SKM-1 (cell line): ENCODE data around the gene LTA4H.

Experiments
- DNase-seq: peaks from one replicate; lab custom pipeline; 2025; ENCODE audit not compliant: unreplicated experiment; lab: John Stamatoyannopoulos, UW

LTA4H gene

GRCh38 chr12:95960241-95960640 lies 75.1 kb downstream of the LTA4H start:
- DNase-seq = no peak

DNA sequence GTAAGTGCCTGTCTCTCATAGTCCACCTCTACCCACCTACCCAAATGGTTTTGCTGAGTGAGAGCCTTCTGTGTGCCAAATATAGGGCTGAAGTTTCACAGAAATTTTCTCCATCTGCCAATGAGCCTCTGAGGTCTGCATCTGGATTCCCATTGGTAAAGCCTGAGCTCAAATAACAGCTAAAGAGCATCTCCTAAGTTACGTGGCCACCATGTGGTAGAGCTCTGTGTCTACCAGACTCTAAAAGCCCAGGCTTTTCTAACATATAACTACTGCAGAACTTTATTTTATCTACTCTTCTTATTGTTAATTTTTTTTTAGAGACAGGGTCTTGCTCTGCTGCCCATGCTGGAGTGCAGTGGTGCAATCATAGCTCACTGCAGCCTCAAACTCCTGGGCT lies 76.3 kb downstream of the LTA4H start:
- DNase-seq = no peak

GRCh38 chr12:95956557-95957145 lies 78.7 kb downstream of the LTA4H start:
- no peak for DNase-seq

DNA sequence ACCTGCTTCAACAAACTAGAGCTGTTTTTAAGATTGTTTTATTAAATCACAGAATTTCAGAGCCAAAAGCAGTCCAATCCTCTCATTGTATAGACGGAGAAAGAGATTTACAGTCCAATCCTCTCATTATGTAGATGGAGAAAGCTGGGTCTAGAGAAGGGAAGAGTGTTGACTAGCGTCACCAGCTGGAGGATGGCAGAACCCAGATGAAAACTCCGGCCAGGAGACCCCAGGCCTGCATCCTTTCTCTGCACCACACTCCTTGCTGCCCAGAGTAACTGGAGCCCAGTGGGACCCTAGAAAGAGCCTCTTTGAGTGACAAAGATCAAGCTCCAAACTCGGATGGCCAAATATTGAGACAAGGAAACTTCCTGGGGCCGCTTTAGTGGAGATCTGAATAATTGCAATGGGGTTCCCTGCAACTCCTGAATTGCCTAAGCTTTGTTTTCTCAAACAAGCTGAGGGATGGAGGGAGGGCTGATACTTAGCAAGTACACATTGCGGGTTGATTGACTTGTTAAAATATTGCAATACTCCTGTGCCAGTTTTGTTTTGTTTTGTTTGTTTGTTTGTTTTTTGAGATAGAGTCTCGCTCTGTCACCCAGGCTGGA lies 79.7 kb downstream of the LTA4H start:
- DNase-seq = no peak

DNA sequence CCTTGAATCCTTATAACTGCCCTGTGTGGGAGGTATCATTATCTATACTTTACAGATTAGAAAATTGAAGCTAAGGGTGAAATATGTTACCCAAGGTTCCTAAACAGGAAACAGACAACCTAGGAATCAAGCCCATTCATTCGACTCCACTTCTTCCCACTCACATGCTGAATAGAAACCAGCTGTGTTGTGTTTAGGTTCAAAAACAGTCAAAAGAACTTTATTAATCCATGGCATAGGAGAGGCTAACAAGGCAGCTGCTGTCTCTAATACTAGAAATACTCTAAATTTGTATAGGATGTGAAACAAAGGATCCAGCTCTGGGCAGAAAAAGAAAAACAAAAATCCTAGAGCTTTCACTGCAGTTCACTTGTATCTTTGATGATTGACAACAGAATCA lies 82.4 kb downstream of the LTA4H start:
- DNase-seq = no peak

GRCh38 chr12:95951515-95951914 lies 83.9 kb downstream of the LTA4H start:
- DNase-seq = no peak
